ENCODE results near the gene EFNA3.

DNA sequence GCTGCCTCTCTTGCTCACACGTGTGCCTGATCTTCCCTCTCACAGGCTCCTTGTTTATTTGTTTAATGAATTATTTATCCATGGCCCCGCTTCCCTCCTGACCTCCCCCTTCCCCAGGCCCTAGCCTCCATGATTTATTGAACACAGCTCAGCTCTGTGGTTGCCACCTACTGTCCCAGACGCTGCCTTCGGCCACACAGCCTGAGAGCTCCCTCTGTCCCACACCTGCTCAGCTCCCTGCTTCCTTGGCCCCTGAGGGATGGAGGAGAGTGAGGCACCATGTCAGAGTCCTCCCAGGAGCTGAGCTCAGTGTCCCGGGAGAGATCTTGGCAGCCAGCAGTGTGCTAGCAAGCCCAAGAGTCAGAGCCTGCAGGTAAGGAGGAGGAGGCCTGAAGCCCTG lies 3.1 kb upstream of the EFNA3 start:
- TF ChIP-seq, protein P1, sequence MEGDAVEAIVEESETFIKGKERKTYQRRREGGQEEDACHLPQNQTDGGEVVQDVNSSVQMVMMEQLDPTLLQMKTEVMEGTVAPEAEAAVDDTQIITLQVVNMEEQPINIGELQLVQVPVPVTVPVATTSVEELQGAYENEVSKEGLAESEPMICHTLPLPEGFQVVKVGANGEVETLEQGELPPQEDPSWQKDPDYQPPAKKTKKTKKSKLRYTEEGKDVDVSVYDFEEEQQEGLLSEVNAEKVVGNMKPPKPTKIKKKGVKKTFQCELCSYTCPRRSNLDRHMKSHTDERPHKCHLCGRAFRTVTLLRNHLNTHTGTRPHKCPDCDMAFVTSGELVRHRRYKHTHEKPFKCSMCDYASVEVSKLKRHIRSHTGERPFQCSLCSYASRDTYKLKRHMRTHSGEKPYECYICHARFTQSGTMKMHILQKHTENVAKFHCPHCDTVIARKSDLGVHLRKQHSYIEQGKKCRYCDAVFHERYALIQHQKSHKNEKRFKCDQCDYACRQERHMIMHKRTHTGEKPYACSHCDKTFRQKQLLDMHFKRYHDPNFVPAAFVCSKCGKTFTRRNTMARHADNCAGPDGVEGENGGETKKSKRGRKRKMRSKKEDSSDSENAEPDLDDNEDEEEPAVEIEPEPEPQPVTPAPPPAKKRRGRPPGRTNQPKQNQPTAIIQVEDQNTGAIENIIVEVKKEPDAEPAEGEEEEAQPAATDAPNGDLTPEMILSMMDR (IDR thresholded peaks at IDR 0.05; ENCODE audit: poor library complexity, severe bottlenecking) = no peak
- TF ChIP-seq EZH2 (IDR thresholded peaks at IDR 0.05; ENCODE audit: borderline replicate concordance, insufficient read depth, low read length, poor library complexity, severe bottlenecking) (no peak), TAF1 (IDR thresholded peaks at IDR 0.05; ENCODE audit: low read depth) (no peak), RAD21 (conservative IDR thresholded peaks at IDR 0.05) (no peak)

All from neural cell (in vitro differentiated cells).